ENCODE measurements around the gene SERGEF. TPM values are rescaled to one million over a fixed set of nuclear protein-coding genes. Genes with fewer than 3 reads are reported as not detected.

The SERGEF gene
- total and polyA plus RNA-seq, 2 of the 13 experiments (the other 11 are each of a cell fraction or from before 2014, with no cell fraction given): 54.5 to 114 TPM

GRCh38 chr11:17774232-17775034 is 238.4 kb downstream of the SERGEF start (continued):
- TF ChIP-seq LCORL (IDR thresholded peaks at IDR 0.05) (no peak), LCORL (CRISPR knock-in tag; IDR thresholded peaks at IDR 0.05) (no peak)

- Histone ChIP-seq H3K79me2 (ENCODE audit: insufficient read depth, low read length) (no peaks in the 10 kb centered on the region), H3K27me3 (ENCODE audit: control insufficient read depth in 1 of 2, insufficient read depth in 2 of 2, low read length in 2 of 2) (peaks cover 0 to 2% of the 10 kb centered on the region in 2 experiments; a peak in 1 of 5 replicates), H3K4me3 (replicated peaks in 1 of 3; ENCODE audit: insufficient read depth in 1 of 3, low read depth in 2 of 3, low read length in 3 of 3) (no peak overlapping the region), H3K9ac (ENCODE audit: insufficient read depth, low read depth, low read length) (no peak overlapping the region), H3K4me1 (ENCODE audit: insufficient read depth, low read length) (peaks cover 51% of the 10 kb centered on the region), H3K9me3 (ENCODE audit: low read length) (no peaks in the 10 kb centered on the region), H2AFZ (ENCODE audit: low read length) (no peak overlapping the region), H3K4me2 (ENCODE audit: low read depth, low read length) (no peak overlapping the region), H4K20me1 (ENCODE audit: insufficient read depth, low read length) (no peaks in the 10 kb centered on the region), H3K36me3 (replicated peaks in 1 of 2; ENCODE audit: control insufficient read depth in 1 of 2, insufficient read depth in 2 of 2, low read length in 2 of 2) (no peaks in the 10 kb centered on the region), H3K27ac (ENCODE audit: extremely low read length, insufficient read depth, low read length) (no peak overlapping the region)
- intact Hi-C loops (cut with micrococcal nuclease; ENCODE audit: unreplicated experiment): loop anchor here (5.0 kb wide), 1 partner anchor 44 kb away; no protein-coding TSS in a partner anchor
- WGBS (ENCODE audit: low lambda C conversion rate): 92% methylated on average over 6 of the region's 6 CpGs
- in situ Hi-C loops (cut with HindIII; ENCODE audit: extremely low pct_ligation_motif_present, low pct_unique_long_range_greater_than_20kb): no loop called here
- TF ChIP-seq, protein P1, sequence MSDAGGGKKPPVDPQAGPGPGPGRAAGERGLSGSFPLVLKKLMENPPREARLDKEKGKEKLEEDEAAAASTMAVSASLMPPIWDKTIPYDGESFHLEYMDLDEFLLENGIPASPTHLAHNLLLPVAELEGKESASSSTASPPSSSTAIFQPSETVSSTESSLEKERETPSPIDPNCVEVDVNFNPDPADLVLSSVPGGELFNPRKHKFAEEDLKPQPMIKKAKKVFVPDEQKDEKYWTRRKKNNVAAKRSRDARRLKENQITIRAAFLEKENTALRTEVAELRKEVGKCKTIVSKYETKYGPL (CRISPR knock-in tag; IDR thresholded peaks at IDR 0.05): no peak
- TF ChIP-seq IKZF1 (IDR thresholded peaks at IDR 0.05) (no peak), ZNF431 (CRISPR knock-in tag; IDR thresholded peaks at IDR 0.05; ENCODE audit: borderline replicate concordance, low read depth) (no peak), ZNF337 (CRISPR knock-in tag; IDR thresholded peaks at IDR 0.05; ENCODE audit: borderline replicate concordance, low read depth) (no peak), ZNF710 (CRISPR knock-in tag; IDR thresholded peaks at IDR 0.05; ENCODE audit: borderline replicate concordance) (no peak), ZFP90 (CRISPR knock-in tag; IDR thresholded peaks at IDR 0.05; ENCODE audit: borderline replicate concordance) (no peak), ZNF329 (CRISPR knock-in tag; IDR thresholded peaks at IDR 0.05; ENCODE audit: low read depth) (no peak), PLRG1 (conservative IDR thresholded peaks at IDR 0.05) (no peak), FOSL2 (CRISPR knock-in tag; IDR thresholded peaks at IDR 0.05) (no peak), AKAP8 (CRISPR knock-in tag; IDR thresholded peaks at IDR 0.05) (no peak), CREBL2 (CRISPR knock-in tag; IDR thresholded peaks at IDR 0.05; ENCODE audit: borderline replicate concordance) (no peak), SNAI1 (CRISPR knock-in tag; IDR thresholded peaks at IDR 0.05; ENCODE audit: borderline replicate concordance) (no peak), SAP130 (CRISPR knock-in tag; IDR thresholded peaks at IDR 0.05; ENCODE audit: low read depth) (no peak), JUND (CRISPR knock-in tag; IDR thresholded peaks at IDR 0.05) (no peak), GABPB1 (CRISPR knock-in tag; IDR thresholded peaks at IDR 0.05) (no peak), ZNF782 (CRISPR knock-in tag; IDR thresholded peaks at IDR 0.05; ENCODE audit: borderline replicate concordance) (no peak)
- TF ChIP-seq, protein P2, sequence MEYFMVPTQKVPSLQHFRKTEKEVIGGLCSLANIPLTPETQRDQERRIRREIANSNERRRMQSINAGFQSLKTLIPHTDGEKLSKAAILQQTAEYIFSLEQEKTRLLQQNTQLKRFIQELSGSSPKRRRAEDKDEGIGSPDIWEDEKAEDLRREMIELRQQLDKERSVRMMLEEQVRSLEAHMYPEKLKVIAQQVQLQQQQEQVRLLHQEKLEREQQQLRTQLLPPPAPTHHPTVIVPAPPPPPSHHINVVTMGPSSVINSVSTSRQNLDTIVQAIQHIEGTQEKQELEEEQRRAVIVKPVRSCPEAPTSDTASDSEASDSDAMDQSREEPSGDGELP (IDR thresholded peaks at IDR 0.05; ENCODE audit: borderline replicate concordance, low read depth): no peak
- ChIA-PET POLR2A (no interaction called here), CTCF (ENCODE audit: low intra/inter-chr PET ratio, low total read pairs) (no interaction called here)
- FAIRE-seq (no peak), ATAC-seq (no peak), DNase-seq (ENCODE audit: low spot score) (no peak)
- BruUV-seq (replicated peaks): no TSS peak
These were observed 239.2 kb downstream of the SERGEF start for GRCh38 chr11:17773674-17774073.
